GM18520 (cell line): Measurements from ENCODE around the gene KLHDC8A.

Experiments used
- ATAC-seq: cut with Tn5 transposase; IDR thresholded peaks from one replicate; pipeline ENCODE4 v1.9.1; 2021; ENCODE audit not compliant: unreplicated experiment

Gene KLHDC8A

DNA sequence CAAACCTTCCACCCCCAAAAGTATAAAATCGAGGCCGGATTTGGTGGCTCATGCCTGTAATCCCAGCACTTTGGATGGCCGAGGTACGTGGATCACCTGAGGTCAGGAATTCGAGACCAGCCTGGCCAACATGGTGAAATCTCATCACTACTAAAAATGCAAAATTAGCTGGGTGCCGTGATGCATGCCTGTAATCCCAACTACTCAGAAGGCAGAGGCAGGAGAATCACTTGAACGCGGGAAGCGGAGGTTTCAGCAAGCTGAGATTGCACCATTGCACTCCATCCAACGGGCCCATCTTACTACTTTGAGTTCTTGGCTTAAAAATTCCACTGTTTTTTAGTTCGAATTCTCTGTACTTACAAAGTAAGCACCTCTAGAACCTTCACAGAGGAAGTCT is 11.0 kb downstream of the KLHDC8A start:
- no peak for ATAC-seq

DNA sequence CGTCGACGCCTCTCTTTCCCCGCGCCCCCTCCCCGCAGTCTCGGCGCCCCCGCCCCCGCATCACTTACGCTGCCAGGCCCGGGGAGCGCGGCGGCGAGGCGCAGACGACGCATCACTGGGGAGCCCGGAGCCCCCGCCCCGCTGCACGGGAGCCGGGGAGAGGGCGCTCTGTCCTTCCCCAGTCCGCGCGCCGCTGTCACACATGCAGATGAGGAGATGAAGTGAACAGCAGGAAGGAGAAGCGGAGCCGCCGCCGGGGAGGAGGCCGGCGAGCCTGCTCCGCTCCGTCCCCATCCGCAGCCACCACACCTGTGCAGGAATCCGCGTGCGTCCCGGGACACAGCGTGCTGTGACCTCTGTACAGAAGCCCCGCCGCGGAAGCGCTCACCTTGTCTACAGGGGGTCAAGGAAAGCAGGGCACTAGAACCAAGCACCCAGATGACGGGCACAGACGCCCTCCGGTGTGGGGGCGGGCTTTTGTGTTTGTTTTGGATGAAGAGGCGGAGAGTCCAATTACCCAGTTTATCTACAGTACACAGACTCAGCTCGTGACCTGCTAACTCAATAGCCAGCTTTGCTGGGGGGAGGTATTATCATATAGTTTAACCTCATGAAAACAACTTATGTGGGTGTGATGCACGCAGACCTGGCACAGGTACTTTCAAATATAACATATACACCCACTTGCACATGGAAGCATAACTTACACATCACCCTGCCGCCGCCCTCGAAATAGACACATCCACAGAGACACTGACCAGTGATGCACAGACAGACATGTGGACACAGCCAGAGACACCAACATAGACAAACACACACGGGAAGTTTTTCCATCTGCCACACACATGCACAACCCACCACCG is 12.4 kb downstream of the KLHDC8A start:
- no peak for ATAC-seq

DNA sequence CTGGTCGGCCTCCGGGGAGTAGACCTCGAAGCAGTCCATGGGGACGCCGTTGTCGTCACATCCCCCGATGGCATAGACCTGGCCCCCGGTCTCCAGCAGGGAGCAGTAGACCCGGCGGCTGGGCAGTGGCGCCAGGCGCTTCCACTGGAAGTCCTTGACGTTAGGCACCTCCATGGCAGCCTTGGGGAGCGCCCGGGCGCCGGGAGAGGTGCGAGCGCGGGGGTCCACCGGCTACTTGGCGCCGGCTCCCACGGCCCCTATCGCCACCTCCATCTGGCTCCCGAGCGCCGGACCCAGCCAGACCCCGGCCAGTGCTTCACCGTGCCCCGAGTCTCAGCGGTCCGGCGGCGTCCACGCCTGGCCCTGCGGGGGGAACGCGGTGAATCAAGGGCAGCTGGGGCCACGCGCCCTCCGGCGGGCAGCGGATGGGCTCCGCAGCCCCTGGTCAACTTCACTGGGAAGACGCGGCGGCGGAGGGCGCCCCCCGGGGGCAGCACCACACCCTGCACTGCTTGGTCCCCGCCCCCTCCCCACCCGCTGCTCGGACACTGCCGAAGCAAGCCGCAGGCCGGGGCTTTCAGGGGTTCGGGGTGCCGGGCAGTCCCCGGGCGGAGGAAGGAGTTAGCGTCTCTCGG is 13.2 kb downstream of the KLHDC8A start:
- ATAC-seq, result no peak

DNA sequence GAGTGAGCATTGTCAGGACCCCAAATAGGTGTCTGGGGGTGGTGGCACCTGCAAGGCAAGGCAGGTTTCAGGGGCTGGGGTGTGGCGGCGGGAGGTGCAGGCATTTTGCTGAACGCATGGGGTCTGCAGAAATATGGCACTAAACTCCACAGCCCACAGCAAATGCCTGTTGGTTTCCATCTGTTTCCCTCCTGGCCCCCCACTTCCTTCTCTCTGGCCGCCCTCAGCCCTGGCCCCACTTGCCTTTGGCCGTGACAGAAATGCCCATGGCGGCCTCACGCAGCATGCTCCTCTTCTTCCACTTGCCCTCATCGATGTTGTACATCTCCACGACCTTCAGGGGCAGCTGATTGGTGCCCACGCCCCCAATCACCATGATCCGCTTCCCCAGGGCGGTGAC is 13.7 kb downstream of the KLHDC8A start:
- no peak for ATAC-seq

DNA sequence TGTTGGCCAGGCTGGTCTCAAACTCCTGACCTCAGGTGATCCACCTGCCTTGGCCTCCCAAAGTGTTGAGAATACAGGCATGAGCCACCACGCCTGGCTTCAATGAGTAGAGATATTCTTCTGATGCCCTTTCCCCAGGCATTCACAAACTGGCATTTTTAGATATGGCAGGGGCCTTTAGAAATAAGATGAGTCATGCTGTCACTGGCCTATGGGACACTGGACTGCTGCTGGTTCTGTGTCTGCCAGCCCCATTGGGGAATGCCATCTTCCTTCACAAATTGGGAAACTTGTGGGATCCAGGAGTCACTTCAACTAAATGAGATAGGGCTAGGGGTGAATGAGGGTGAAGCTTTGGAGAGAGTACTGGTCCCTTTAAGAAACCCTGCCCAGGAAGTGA is 16.0 kb downstream of the KLHDC8A start:
- no peak for ATAC-seq

DNA sequence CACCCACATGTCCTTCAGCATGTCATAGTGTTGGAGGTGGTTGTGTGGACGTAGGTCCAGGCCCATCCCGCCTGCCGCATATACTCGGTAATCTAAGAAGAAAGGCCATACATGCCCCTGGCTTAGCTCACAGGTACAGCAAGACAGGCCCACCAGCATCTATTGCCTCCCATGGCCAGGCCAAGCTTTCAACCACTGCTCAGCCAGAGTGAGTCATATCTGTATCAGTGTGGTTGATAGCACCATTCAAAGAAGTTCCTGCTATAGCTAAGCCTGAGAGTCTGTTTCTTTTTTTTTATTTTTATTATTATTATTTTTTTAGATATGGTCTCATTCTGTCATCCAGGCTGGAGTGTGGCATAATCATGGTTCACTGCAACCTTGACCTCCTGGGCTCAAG is 17.0 kb downstream of the KLHDC8A start:
- ATAC-seq, result peak; percentile 70

DNA sequence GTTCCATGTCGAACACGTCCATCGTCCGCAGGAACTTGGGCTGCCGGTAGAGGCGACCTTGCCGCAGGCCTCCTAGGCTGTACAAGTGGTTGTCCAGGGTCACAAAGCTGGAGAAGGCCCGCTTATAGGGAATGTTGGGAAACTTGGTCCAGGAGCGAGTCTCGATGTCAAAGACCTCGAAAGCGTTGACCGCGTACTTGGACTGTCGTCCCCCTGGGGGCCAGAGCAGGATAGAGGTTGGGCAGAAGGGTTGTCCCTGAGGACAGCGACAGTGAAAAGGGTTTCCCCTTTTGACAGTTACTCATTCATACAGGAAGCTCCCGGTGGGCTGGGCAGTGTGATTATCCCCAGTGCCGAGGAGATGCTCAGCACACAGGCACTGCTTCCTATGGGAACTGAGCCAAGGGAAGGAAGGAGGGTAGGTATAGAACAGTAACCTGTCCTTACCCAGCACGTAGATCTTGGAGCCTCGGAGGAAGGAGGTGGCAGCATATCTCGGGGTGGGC is 17.5 kb downstream of the KLHDC8A start:
- ATAC-seq, result no peak

DNA sequence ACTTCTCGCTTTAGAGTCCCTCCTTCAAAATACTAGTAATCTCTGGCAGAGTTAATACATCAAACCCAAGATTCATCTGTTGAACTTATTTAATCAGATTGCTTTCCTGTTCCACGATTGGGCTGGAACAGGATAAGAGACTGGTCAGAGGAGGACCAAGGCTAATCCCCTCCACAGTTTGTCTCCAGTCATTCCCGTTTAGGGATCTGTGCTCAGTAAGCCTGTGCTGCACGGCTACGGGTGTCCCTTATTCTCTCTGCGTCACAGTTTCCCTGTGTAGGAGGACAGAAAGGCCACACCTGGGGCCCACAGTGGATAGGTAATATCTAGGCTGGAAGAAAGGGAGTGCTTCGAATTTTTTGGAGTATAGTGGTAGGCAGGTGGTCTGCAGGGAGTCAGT is 18.7 kb downstream of the KLHDC8A start:
- no peak for ATAC-seq

DNA sequence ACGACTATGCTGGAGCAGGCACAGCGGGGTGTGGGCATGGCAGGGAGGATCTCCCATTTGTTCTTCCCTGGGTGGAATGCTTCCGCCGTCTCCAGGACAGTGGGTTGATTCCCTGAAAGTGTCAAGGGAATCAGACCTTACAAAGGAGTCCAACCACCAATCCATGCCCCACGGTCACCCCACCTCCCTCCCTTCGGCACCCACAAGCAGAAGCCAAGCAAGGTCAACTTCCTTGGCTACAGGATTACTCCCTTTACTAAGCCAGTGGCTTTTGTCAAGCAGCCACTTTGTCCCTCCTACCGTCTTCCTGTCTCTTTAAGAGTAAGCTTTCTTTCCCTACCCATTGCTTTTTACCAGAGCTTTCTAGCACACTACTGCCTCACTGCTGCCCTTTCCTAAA is 19.2 kb downstream of the KLHDC8A start:
- ATAC-seq, result no peak

DNA sequence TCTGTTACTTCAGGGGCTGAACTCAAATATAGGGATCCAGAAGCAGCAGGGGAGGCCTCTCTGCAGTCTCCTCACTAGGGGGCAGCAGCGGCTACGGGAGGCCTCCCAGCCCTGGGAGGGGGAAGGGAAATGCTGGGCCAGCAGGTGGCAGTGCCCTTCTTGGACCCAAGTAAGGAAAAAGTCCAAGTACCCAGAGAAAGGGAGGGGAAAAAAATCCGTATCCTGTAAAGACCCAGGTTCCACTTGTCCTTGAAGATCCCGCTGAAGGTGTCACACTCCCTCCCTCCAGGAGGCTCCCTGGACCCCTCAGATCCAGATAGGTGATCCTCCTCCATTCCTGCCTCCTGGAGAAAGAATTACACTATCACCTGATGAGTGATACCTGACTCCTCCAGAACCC is 21.0 kb downstream of the KLHDC8A start:
- no peak for ATAC-seq

DNA sequence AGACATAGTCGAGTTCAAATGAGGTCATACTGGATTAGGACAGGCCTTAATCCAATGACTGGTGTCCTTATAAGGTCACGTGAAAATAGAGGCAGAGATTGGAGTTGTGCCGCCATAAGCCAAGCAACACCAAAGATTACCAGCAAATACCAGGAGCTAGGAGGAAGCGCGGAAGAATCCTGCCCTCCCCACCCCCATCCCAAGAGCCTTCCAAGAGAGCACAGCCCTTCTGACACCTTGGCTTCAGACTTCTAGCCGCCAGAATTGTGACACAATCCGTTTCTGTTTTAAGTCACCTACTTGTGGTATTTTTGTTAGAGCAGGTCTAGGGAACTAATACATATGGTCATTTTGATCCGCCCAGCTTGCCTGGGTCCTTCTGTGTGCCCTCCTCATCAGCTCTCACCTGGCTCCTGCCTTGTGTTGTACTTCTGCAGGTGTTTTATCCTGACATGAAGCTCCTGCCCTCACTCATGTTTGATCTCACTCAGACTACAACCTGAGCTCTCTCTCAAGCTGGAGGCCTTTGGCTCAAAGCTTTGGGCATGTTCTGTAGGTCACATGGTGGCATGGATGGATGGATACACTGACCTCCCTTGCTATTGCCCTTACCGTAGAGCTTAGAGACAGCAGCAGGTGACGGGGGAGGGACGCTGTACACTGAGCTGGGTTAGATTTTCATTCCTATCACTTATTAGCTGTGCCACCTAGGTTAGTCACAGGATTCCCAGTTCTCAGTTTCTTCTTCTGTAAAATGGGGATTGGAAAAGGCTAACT is 24.5 kb downstream of the KLHDC8A start:
- no peak for ATAC-seq

DNA sequence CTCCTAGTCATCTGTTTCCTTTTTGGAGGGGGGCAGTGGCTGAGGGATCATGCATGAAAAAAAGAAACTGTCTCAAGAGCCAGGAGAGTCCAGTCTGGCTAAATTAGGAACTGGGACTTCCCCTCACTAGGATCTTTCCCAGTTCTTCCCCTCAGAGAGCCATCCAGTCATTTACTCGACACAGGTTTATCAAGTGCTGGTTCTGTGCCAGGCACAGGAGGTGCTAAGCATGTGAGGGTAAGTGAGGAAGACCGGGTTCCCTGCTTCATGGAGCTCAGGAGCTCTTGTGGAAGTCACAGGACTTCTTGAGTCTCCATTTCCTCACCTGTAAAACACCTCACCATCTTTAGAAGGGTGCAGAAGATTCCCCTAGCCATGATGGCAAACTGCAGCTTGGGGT is 26.6 kb downstream of the KLHDC8A start:
- ATAC-seq, result no peak

DNA sequence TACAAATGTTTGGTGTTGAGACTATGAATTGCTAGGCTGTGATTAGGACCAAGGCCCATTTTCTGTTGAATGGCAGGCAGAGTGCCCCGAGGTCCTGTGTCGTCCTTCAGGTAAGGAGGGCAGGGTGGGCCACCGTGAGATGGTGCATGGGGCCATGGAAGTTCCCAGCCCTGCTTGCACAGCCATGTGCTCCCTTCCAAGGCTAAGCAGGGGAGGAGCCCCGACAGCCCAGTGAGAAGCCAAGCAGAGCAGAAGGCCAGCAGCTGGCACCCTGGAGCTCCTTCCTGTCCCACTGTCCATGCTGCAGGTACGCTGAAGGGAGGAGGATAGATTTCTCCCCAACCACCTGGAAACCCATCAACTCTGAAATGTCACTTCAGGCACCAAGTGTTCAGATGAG is 27.0 kb downstream of the KLHDC8A start:
- ATAC-seq, result no peak

DNA sequence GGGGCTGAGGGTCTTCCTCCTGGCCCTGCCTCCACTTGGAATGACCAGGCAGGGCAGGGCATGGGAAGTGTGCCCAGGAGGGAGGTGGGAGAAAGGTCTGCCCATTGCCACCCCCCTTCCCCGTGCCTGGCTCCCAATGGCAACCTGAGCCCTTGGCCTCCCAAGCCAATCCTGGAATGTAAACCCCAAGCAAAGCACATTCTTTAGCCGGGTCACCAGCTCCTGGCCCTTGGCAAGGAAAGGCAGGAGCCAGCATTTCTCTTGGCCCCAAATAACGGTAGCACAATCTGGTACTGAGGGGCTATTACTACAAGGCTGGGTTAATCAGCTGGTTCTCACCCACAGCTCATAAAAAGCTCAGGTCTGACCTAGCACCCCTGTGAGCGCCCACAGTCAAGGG is 28.2 kb downstream of the KLHDC8A start:
- no peak for ATAC-seq

DNA sequence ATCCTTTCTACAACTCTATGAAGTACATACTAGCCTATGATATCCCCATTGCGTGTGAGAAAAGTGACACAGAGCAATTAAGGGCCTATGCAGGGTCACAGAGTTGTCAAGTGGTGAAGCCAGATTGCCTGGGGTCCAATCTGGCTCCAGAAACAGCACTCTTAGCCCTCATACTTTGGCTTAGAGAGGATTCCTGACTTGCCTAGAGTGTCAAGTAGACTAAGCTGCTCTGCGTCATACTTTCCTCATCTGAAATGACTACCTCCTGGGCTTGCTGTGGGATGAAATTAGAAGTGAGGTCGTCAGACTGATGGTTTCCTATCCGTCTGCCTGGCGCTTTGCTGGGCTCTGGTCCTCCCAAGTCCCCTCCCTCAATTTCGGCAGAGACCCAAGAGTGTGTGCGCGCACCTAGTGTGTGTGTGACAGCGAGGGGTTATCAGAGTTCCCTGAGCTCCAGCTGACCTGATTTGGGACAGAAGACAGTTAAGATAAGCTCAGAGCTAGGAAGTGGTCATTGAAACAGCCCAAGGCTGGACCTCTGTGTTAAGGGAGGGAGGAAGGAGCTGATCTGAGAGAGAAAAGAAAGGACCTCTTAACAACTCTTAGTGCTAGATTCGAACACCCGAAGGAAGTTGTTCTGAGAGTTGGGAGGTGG is 29.8 kb downstream of the KLHDC8A start:
- no peak for ATAC-seq

DNA sequence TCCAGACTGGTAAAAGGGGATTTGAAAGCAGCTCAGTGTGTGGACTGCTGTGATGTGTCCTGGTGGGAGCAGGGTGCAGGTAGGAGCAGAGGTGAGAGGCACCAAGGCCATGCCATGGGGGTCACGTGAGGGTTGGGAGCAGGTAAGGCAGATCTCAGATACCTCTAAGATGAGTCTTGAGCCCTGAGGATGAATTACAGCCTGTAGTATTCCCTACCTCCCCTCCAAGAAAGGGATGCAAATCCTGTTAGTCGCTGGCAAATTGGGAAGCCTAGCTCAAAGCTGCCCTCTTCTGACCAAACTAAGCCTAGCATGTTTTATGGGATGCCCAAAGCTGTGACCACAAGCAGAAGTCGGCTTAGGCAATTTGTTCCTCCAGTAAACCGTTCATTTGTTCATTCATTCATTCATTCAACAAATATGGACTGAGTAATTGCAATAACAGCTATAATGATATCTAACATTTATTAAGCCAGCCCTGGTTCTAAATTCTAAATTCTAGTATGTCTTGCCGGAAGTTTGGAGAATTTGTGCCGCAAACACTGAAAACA is 31.3 kb downstream of the KLHDC8A start:
- ATAC-seq, result no peak

DNA sequence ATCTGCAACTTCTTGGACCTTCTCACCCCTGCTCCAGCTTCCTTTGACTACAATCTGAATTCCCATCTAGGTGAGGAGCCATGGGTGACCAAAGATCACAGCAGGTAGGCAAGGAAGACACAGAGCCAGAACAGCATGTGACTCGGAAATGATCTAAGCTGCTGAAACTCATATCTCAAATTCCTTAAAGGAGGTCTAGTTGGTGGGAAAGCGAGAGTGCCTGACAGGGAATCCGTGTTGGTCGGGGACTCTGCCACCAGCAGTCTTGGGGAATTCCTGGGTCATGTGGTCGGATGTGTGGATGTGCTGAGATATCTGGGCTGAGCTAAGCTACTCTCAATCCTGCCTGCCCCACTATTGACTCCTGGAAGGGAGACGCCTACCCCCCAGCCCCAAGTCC is 31.9 kb downstream of the KLHDC8A start:
- ATAC-seq, result no peak

DNA sequence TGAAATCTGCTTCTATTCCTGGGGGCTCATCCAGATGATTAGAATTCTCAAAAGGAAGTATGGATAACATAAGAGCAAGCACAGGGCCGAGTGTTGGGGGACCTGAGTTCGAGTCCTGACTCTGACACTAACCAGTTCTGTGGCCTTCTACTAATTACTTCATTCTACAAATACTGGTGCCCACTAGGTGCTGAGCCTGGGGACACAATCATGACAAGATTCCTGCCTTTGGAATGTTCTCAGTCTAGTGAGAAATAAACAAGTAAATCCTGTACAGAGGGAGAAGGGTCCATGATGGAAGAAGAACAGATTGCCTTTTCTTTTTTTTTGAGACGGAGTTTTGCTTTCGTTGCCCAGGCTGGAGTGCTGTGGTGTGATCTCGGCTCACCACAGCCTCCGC is 32.9 kb downstream of the KLHDC8A start:
- ATAC-seq, result no peak

DNA sequence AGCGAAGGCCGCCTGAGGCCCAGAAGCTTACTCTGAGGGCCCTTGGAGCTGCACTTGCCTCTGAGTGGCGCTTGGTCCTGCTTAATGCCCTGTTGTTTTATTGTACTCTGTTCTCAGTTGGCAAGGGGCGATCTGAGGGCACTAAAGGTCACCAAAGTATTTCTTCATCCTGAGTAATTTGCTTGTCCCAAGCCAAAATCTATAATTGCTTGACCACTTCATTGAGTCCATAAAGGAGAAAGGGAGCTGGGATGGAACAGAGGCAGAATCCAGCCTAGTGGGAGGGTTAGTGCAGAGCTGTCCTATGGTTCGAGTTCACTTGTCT is 34.8 kb downstream of the KLHDC8A start:
- ATAC-seq, result no peak

DNA sequence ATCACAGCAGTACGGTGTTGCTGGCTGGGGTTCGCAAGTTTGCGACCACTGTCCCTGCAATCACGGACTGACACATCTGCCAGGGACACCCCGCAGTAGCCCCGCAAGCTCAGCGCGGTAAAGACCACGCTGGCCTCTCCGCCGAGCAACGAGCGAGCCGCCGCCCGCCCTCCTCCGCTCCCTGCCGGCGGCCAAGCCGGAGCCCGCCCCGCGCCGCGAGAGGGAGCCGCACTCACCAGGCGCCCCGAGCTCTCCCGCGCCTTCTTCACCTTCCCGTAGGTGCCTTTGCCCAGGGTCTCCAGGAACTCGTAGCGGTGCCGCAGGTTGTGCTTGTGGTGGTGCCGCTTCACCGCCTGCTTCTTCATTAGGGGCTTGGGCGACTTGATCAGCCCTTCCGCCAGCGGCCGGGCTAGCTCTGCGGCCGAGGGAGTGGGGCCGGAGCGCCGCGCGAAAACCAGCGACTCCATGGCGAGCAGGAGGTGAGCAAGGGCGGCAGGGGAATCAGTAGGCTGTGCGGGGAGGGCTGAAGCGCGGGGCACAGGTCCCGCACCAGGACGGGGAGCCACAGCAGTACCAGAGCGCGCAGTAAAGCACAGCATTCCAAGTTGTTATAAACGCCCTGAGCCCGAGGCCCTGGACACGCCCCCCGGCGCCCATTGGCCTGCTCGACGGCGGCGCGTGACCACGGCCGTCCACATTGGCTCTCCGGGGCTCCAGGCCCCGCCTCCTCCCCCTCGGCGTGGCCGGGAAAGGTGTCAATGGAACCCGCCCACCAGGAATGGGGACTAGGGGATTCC is 35.4 kb downstream of the KLHDC8A start, which contains the start of gene NUAK2:
TSS of gene NUAK2 (minus strand) at position 584 of the 797 bp plus-strand sequence. CDS start at position 467, 117 bp downstream.
- ATAC-seq, result no peak
